SU-DHL-6 (cell line): Measurements from ENCODE around the gene ANXA10.

Source experiments
- H2AFZ ChIP-seq: fragments of 200-600 bp; sonication (generic); 2 replicates; pipeline ENCODE4 v1.6.1; 2014; ENCODE audit warnings: low read depth, mild to moderate bottlenecking, moderate library complexity, mixed read lengths, antibody characterized with exemption, low read length; ENCODE audit not compliant: severe bottlenecking
- H3F3A ChIP-seq: fragments of 200-600 bp; shearing (Covaris generic); 2 replicates; pipeline ENCODE4 v1.6.0; 2016; ENCODE audit warnings: antibody characterized with exemption, mild to moderate bottlenecking; ENCODE audit not compliant: insufficient read depth
- H3K27ac ChIP-seq: fragments of 200-600 bp; sonication (generic); 2 replicates; pipeline ENCODE4 v1.5.1; 2016; ENCODE audit warnings: low read depth, mild to moderate bottlenecking, low read length, moderate library complexity, mixed read lengths
- H3K27me3 ChIP-seq: fragments of 200-600 bp; sonication (generic), shearing (Covaris generic); 2 replicates; pipeline ENCODE4 v1.6.0; 2014; ENCODE audit warnings: mild to moderate bottlenecking, low read length
- H3K36me3 ChIP-seq: fragments of 200-600 bp; sonication (generic); 2 replicates; pipeline ENCODE4 v1.6.1; 2014; ENCODE audit warnings: mild to moderate bottlenecking, low read length, mixed read lengths
- H3K4me2 ChIP-seq: fragments of 300-600, 200-600 bp; shearing (Covaris generic), sonication (generic); 2 replicates; pipeline ENCODE4 v1.6.0; 2014; ENCODE audit warnings: low read length, low read depth, mild to moderate bottlenecking; ENCODE audit not compliant: poor library complexity, severe bottlenecking
- H3K4me3 ChIP-seq: fragments of 200-600 bp; sonication (generic); 2 replicates; pipeline ENCODE4 v1.5.1; 2014; ENCODE audit warnings: antibody characterized with exemption, low read length, mild to moderate bottlenecking, mixed read lengths; ENCODE audit not compliant: insufficient read depth, poor library complexity, severe bottlenecking
- H3K79me2 ChIP-seq: fragments of 200-600 bp; sonication (generic); 2 replicates; pipeline ENCODE4 v1.6.1; 2014; ENCODE audit warnings: mild to moderate bottlenecking, low read length, moderate library complexity; ENCODE audit not compliant: insufficient read depth
- H3K9ac ChIP-seq: fragments of 200-600 bp; sonication (generic); 2 replicates; pipeline ENCODE4 v1.7.0; 2014; ENCODE audit warnings: mild to moderate bottlenecking, low read length
- H3K9me2 ChIP-seq: fragments of 200-600 bp; sonication (generic); replicated peaks from 2 replicates; pipeline ENCODE4 v1.6.1; 2014; ENCODE audit warnings: low read length; ENCODE audit not compliant: insufficient read depth
- H3K9me3 ChIP-seq: fragments of 200-600 bp; sonication (generic); 2 replicates; pipeline ENCODE4 v1.6.1; 2014; ENCODE audit warnings: low read length, mixed read lengths; ENCODE audit not compliant: insufficient read depth
- H4K20me1 ChIP-seq: fragments of 200-600 bp; sonication (generic); 2 replicates; pipeline ENCODE4 v1.6.1; 2014; ENCODE audit warnings: low read depth, mild to moderate bottlenecking, antibody characterized with exemption, low read length, moderate library complexity, mixed read lengths
- CTCF ChIP-seq: fragments of 200-600 bp; sonication (generic); IDR thresholded peaks from one replicate; pipeline ENCODE4 v1.5.1; 2017; ENCODE audit warnings: antibody characterized with exemption, mild to moderate bottlenecking, low read length, moderate library complexity; ENCODE audit not compliant: insufficient read depth, poor library complexity, severe bottlenecking
- EZH2phosphoT487 ChIP-seq: fragments of 200-600 bp; sonication (generic), shearing (Covaris generic); conservative IDR thresholded peaks from 2 replicates; pipeline ENCODE4 v1.6.1; 2018; ENCODE audit warnings: mild to moderate bottlenecking, antibody characterized with exemption, low read length, moderate library complexity, mixed read lengths

Gene ANXA10

GRCh38 chr4:168218645-168219044, 126.3 kb downstream of the ANXA10 start:
- H2AFZ ChIP-seq = no peak overlapping the region
- no peaks in the 10 kb centered on the region for H3K79me2 ChIP-seq
- H3K27ac ChIP-seq = no peak overlapping the region
- H3K9ac ChIP-seq = no peak overlapping the region
- no peaks in the 10 kb centered on the region for H3F3A ChIP-seq
- no peak for TF ChIP-seq EZH2phosphoT487
- no peak for TF ChIP-seq CTCF
- H3K36me3 ChIP-seq = no peaks in the 10 kb centered on the region
- H3K4me2 ChIP-seq = no peak overlapping the region
- no peaks in the 10 kb centered on the region for H3K9me3 ChIP-seq
- no peak overlapping the region for H3K4me3 ChIP-seq
- no peaks in the 10 kb centered on the region for H3K27me3 ChIP-seq
- H3K9me2 ChIP-seq = no peaks in the 10 kb centered on the region
- no peaks in the 10 kb centered on the region for H4K20me1 ChIP-seq

GRCh38 chr4:168220893-168221292, 128.6 kb downstream of the ANXA10 start:
- Histone ChIP-seq H3K79me2 (no peaks in the 10 kb centered on the region), H3K9me2 (no peaks in the 10 kb centered on the region), H2AFZ (no peak overlapping the region), H3K9ac (no peak overlapping the region), H4K20me1 (no peaks in the 10 kb centered on the region), H3K27me3 (no peaks in the 10 kb centered on the region), H3F3A (no peaks in the 10 kb centered on the region), H3K4me2 (no peak overlapping the region), H3K9me3 (no peaks in the 10 kb centered on the region), H3K27ac (no peak overlapping the region), H3K4me3 (no peak overlapping the region), H3K36me3 (no peaks in the 10 kb centered on the region)
- TF ChIP-seq CTCF (no peak), EZH2phosphoT487 (no peak)

GRCh38 chr4:168221301-168221700, 129.0 kb downstream of the ANXA10 start:
- no peak overlapping the region for H3K4me2 ChIP-seq
- no peaks in the 10 kb centered on the region for H3K27me3 ChIP-seq
- H2AFZ ChIP-seq = no peak overlapping the region
- H3K9ac ChIP-seq = no peak overlapping the region
- TF ChIP-seq EZH2phosphoT487 = no peak
- no peak for TF ChIP-seq CTCF
- no peaks in the 10 kb centered on the region for H3K9me3 ChIP-seq
- no peaks in the 10 kb centered on the region for H3F3A ChIP-seq
- no peaks in the 10 kb centered on the region for H3K9me2 ChIP-seq
- H3K4me3 ChIP-seq = no peak overlapping the region
- no peaks in the 10 kb centered on the region for H3K79me2 ChIP-seq
- no peak overlapping the region for H3K27ac ChIP-seq
- no peaks in the 10 kb centered on the region for H3K36me3 ChIP-seq
- no peaks in the 10 kb centered on the region for H4K20me1 ChIP-seq
